GM23338 (cell line): ENCODE data around the gene MRO. TPM values are rescaled to one million over a fixed set of nuclear protein-coding genes. Genes with fewer than 3 reads are reported as not detected.

Experiments
- ATAC-seq: fragments of 200-7000 bp; cut with Tn5 transposase; 3 replicates; pipeline ENCODE4 v1.9.1; 2020
- DNase-seq: peaks from one replicate; pipeline ENCODE4 v3.0.0-alpha.2; 2015; ENCODE audit warnings: low spot score
- H2AFZ ChIP-seq: fragments of 200-600 bp; sonication (generic); 2 replicates; pipeline ENCODE4 v1.8.0; 2016; ENCODE audit warnings: antibody characterized with exemption, mild to moderate bottlenecking, moderate library complexity
- H3F3A ChIP-seq: fragments of 200-600 bp; sonication (generic); replicated peaks from 2 replicates; pipeline ENCODE4 v1.8.0; 2017; ENCODE audit warnings: antibody characterized with exemption, mixed run types, low read depth
- H3K27ac ChIP-seq: fragments of 200-600 bp; sonication (generic); 2 replicates; pipeline ENCODE4 v1.6.1; 2016; ENCODE audit warnings: low read depth
- H3K27me3 ChIP-seq: fragments of 200-600 bp; sonication (generic); 2 replicates; pipeline ENCODE4 v1.8.0; 2016; ENCODE audit warnings: mild to moderate bottlenecking, mixed run types, moderate library complexity; ENCODE audit not compliant: insufficient read depth
- H3K36me3 ChIP-seq: fragments of 200-600 bp; sonication (generic); 2 replicates; pipeline ENCODE4 v1.8.0; 2016; ENCODE audit warnings: mild to moderate bottlenecking; ENCODE audit not compliant: insufficient read depth
- H3K4me1 ChIP-seq: fragments of 200-600 bp; sonication (generic); 2 replicates; pipeline ENCODE4 v1.8.0; 2016; ENCODE audit warnings: mild to moderate bottlenecking, moderate library complexity; ENCODE audit not compliant: insufficient read depth
- H3K4me2 ChIP-seq: fragments of 200-600 bp; sonication (generic); 2 replicates; pipeline ENCODE4 v1.7.1; 2017; ENCODE audit warnings: mixed run types
- H3K4me3 ChIP-seq: fragments of 200-600 bp; sonication (generic); 2 replicates; pipeline ENCODE4 v1.6.1; 2016; ENCODE audit warnings: mixed run types
- H3K79me2 ChIP-seq: fragments of 200-600 bp; sonication (generic); replicated peaks from 2 replicates; pipeline ENCODE4 v1.8.0; 2017; ENCODE audit warnings: mild to moderate bottlenecking; ENCODE audit not compliant: insufficient read depth
- H3K9me2 ChIP-seq: fragments of 200-600 bp; sonication (generic); 2 replicates; pipeline ENCODE4 v1.8.0; 2017; ENCODE audit not compliant: insufficient read depth
- H4K20me1 ChIP-seq: fragments of 200-600 bp; sonication (generic); replicated peaks from 2 replicates; pipeline ENCODE4 v1.8.0; 2017; ENCODE audit warnings: mild to moderate bottlenecking; ENCODE audit not compliant: insufficient read depth
- H3K27ac Mint-ChIP-seq: 2 replicates; pipeline ENCODE4 v1.8.0; 2020; ENCODE audit warnings: inconsistent platforms, mild to moderate bottlenecking, moderate library complexity, mixed read lengths
- H3K27me3 Mint-ChIP-seq: 3 replicates; pipeline ENCODE4 v1.8.0; 2022; ENCODE audit warnings: low read depth, mild to moderate bottlenecking, moderate library complexity, mixed read lengths, inconsistent platforms; ENCODE audit not compliant: insufficient read depth, poor library complexity
- H3K36me3 Mint-ChIP-seq: 3 replicates; pipeline ENCODE4 v1.8.0; 2021; ENCODE audit warnings: low read depth, mild to moderate bottlenecking, inconsistent platforms, moderate library complexity, mixed read lengths
- H3K4me1 Mint-ChIP-seq: 3 replicates; pipeline ENCODE4 v1.8.0; 2020; ENCODE audit warnings: mild to moderate bottlenecking, inconsistent platforms, mixed read lengths
- H3K4me3 Mint-ChIP-seq: 3 replicates; pipeline ENCODE4 v1.8.0; 2021; ENCODE audit warnings: moderate library complexity, mild to moderate bottlenecking, inconsistent platforms, mixed read lengths
- H3K9me3 Mint-ChIP-seq: 3 replicates; pipeline ENCODE4 v1.8.0; 2020; ENCODE audit warnings: moderate library complexity, mild to moderate bottlenecking, inconsistent platforms, mixed read lengths
- CREB1 ChIP-seq: fragments of 250-450 bp; sonication (Bioruptor Pico); IDR thresholded peaks from 2 replicates; pipeline ENCODE4 v1.5.0; 2020; ENCODE audit warnings: low read depth, mild to moderate bottlenecking, moderate library complexity
- CTCF ChIP-seq, 2 experiments: fragments of 200-600 bp in 1 of 2; sonication (generic) in 1 of 2; conservative IDR thresholded peaks; 2 replicates each; pipeline versions ENCODE4 v1.5.1 to v1.6.1; 2016 to 2017; ENCODE audit warnings: antibody characterized with exemption in 2 of 2, low read depth in 2 of 2, mild to moderate bottlenecking in 2 of 2, moderate library complexity in 1 of 2
- ETS1 ChIP-seq: IDR thresholded peaks from 2 replicates; pipeline ENCODE4 v1.6.1; 2016; ENCODE audit warnings: antibody characterized with exemption
- JUNB ChIP-seq: IDR thresholded peaks from one replicate; pipeline ENCODE4 v1.6.1; 2016; ENCODE audit warnings: antibody characterized with exemption; ENCODE audit not compliant: unreplicated experiment
- NANOG ChIP-seq: IDR thresholded peaks from 2 replicates; pipeline ENCODE4 v1.6.1; 2016; ENCODE audit warnings: antibody characterized with exemption, borderline replicate concordance
- POLR2AphosphoS5 ChIP-seq: IDR thresholded peaks from 2 replicates; pipeline ENCODE4 v1.6.1; 2016; ENCODE audit warnings: antibody characterized with exemption, low read depth
- STAT1 ChIP-seq: IDR thresholded peaks from one replicate; pipeline ENCODE4 v1.6.1; 2016; ENCODE audit warnings: antibody characterized with exemption; ENCODE audit not compliant: unreplicated experiment
- ZNF331 ChIP-seq: fragments of 250-450 bp; sonication (Bioruptor Pico); IDR thresholded peaks from 2 replicates; pipeline ENCODE4 v1.5.0; 2020; ENCODE audit warnings: low read depth, mild to moderate bottlenecking, moderate library complexity
- ZNF462 ChIP-seq: fragments of 250-450 bp; sonication (Bioruptor Pico); IDR thresholded peaks from 2 replicates; pipeline ENCODE4 v1.5.0; 2020; ENCODE audit warnings: mild to moderate bottlenecking, moderate library complexity
- polyA plus RNA-seq: library from polyadenylated mRNA; unstranded; fragments of >200 nt; fragmentation: Nextera tagmentation; extraction: Ambion mirVana; gene quantifications from 2 replicates; pipeline ENCODE4 v1.2.1, GENCODE V29; 2016
- total RNA-seq: library from RNA; depleted of rRNA; stranded (reverse); fragments of >200 nt; shearing (Covaris generic); gene quantifications from 2 replicates; pipeline ENCODE4 v1.2.3, GENCODE V29; 2014

The MRO gene
- total and polyA plus RNA-seq, 2 experiments from 2014 or later = 0.78 to 0.80 TPM

GRCh38 chr18:50806208-50806616 lies 13.6 kb downstream of the MRO start:
- H3K4me3 ChIP-seq = no peak overlapping the region
- H3K4me1 ChIP-seq = peaks cover 7% of the 10 kb centered on the region
- no peaks in the 10 kb centered on the region; the same call in 2 of the 3 replicates for H3K9me3 Mint-ChIP-seq
- H3K79me2 ChIP-seq = no peaks in the 10 kb centered on the region
- H3K27ac ChIP-seq = no peak overlapping the region
- peaks cover 8% of the 10 kb centered on the region for H3K27me3 Mint-ChIP-seq
- H3K36me3 Mint-ChIP-seq = no peaks in the 10 kb centered on the region; the same call in 2 of the 3 replicates
- H4K20me1 ChIP-seq = no peaks in the 10 kb centered on the region
- H3K9me2 ChIP-seq = no peaks in the 10 kb centered on the region; the same call in 1 of the 2 replicates
- no peak for TF ChIP-seq ZNF462 (CRISPR knock-in tag)
- no peak for TF ChIP-seq JUNB
- no peak for TF ChIP-seq CREB1
- no peak for TF ChIP-seq ZNF331 (CRISPR knock-in tag)
- no peak for TF ChIP-seq STAT1
- no peak for TF ChIP-seq POLR2AphosphoS5
- no peaks in the 10 kb centered on the region for H3F3A ChIP-seq
- no peak overlapping the region for H3K4me3 Mint-ChIP-seq
- no peaks in the 10 kb centered on the region for H3K36me3 ChIP-seq
- H3K4me1 Mint-ChIP-seq = peaks cover 10% of the 10 kb centered on the region
- peak overlapping the region; percentile 43; the same call in 1 of the 2 replicates for H2AFZ ChIP-seq
- no peak overlapping the region for H3K4me2 ChIP-seq
- peak; percentile 27 for DNase-seq
- ATAC-seq = peak; percentile 48
- H3K27ac Mint-ChIP-seq = no peak overlapping the region
- H3K27me3 ChIP-seq = no peaks in the 10 kb centered on the region

- no peak overlapping the region for H3K27ac Mint-ChIP-seq
- no peak overlapping the region for H3K4me3 Mint-ChIP-seq
- H3K27ac ChIP-seq = no peak overlapping the region
- TF ChIP-seq POLR2AphosphoS5 (no peak), ETS1 (no peak), NANOG (no peak), ZNF331 (CRISPR knock-in tag) (no peak), CTCF (conservative IDR thresholded peaks at IDR 0.05; ENCODE audit: low read depth in 2 of 2) (no peak)
These were observed 14.1 kb downstream of the MRO start for GRCh38 chr18:50805732-50806131.

More at GRCh38 chr18:50805732-50806131, 14.1 kb downstream of the MRO start:
- Histone ChIP-seq H4K20me1 (no peaks in the 10 kb centered on the region), H3K36me3 (no peaks in the 10 kb centered on the region), H3K4me3 (no peak overlapping the region), H3F3A (no peaks in the 10 kb centered on the region), H3K4me1 (peaks cover 7% of the 10 kb centered on the region), H2AFZ (no peak overlapping the region), H3K27me3 (no peaks in the 10 kb centered on the region), H3K79me2 (no peaks in the 10 kb centered on the region), H3K4me2 (no peak overlapping the region), H3K9me2 (no peaks in the 10 kb centered on the region; the same call in 1 of the 2 replicates)
- DNase-seq (no peak), ATAC-seq (no peak)
- H3K36me3 Mint-ChIP-seq = no peaks in the 10 kb centered on the region
- peaks cover 13% of the 10 kb centered on the region for H3K4me1 Mint-ChIP-seq
- peaks cover 8% of the 10 kb centered on the region for H3K27me3 Mint-ChIP-seq
- H3K9me3 Mint-ChIP-seq = no peaks in the 10 kb centered on the region
